ENCODE measurements around the gene CCNI2. TPM values are rescaled to one million over a fixed set of nuclear protein-coding genes. Genes with fewer than 3 reads are reported as not detected.

The CCNI2 gene
- total and polyA plus RNA-seq, 10 of the 15 experiments (the other 5 are each of a cell fraction or from before 2014, with no cell fraction given): 1.8 to 8.0 (median 3.2) TPM

- no peak for TF ChIP-seq IRF4 (IDR thresholded peaks at IDR 0.05; ENCODE audit: low read depth, low read length)
- no peak for TF ChIP-seq POLR2AphosphoS2 (IDR thresholded peaks at IDR 0.05; ENCODE audit: low read depth, low read length)
- TF ChIP-seq MYB (IDR thresholded peaks at IDR 0.05; ENCODE audit: borderline replicate concordance, low read depth, low read length): no peak
- TF ChIP-seq ASH2L (IDR thresholded peaks at IDR 0.05; ENCODE audit: borderline replicate concordance, low read depth): no peak
Measured at GRCh38 chr5:132752581-132753125, 5.4 kb downstream of the CCNI2 start (continued).

- ChIA-PET RAD21 (ENCODE audit: unreplicated experiment) (interaction anchor here (1.1 to 10.5 kb wide), 17 partner anchors 18 to 252 kb away, joined by 3 to 127 read pairs (median 5); partner anchors contain the start of gene SOWAHA), SMC1A (ENCODE audit: uncharacterized antibody, unreplicated experiment) (interaction anchor here (0.9 to 11.1 kb wide), 13 partner anchors 10 to 247 kb away, joined by 4 to 129 read pairs (median 8); partner anchors contain the start of genes IL13, IL4, KIF3A and SEPTIN8), CTCF (interaction anchor here (0.9 to 7.4 kb wide), 19 partner anchors 10 to 367 kb away, joined by 3 to 136 read pairs (median 6); partner anchors contain the start of genes IL4 and KIF3A), POLR2A (interaction anchor here (0.6 to 9.6 kb wide), 8 partner anchors 15 to 887 kb away, joined by 3 to 56 read pairs (median 4); partner anchors contain the start of genes KIF3A and SEPTIN8)
- H3K9ac ChIP-seq (ENCODE audit: control insufficient read depth, insufficient read depth, low read length): no peak overlapping the region
- in situ Hi-C loops (cut with MboI): no loop called here
- H3K9me3 ChIP-seq (replicated peaks; ENCODE audit: control insufficient read depth, insufficient read depth, low read length): no peaks in the 10 kb centered on the region
- H2AFZ ChIP-seq (ENCODE audit: control insufficient read depth, low read depth, low read length): no peak overlapping the region
- no TSS peak for BruUV-seq (replicated peaks)
- no peak overlapping the region for H3K27ac ChIP-seq (ENCODE audit: control insufficient read depth, insufficient read depth)
- no peaks in the 10 kb centered on the region for H4K20me1 ChIP-seq (ENCODE audit: control insufficient read depth, insufficient read depth)
- H3K27me3 ChIP-seq (replicated peaks in 1 of 2; ENCODE audit: control insufficient read depth in 2 of 2, insufficient read depth in 2 of 2, low read length in 1 of 2): no peaks in the 10 kb centered on the region
- H3K36me3 ChIP-seq (ENCODE audit: control insufficient read depth in 2 of 2, insufficient read depth in 2 of 2, low read length in 1 of 2): no peaks in the 10 kb centered on the region; a peak in 1 of 4 replicates
- intact Hi-C loops (cut with micrococcal nuclease; ENCODE audit: unreplicated experiment): loop anchor here (5.0 kb wide), 2 partner anchors 91 to 226 kb away; no protein-coding TSS in a partner anchor
- 0 out of 4 replicates have a peak, but pooled peaks of 1 of the 2 experiments have one; percentile 12 for TF ChIP-seq IKZF2 (IDR thresholded peaks at IDR 0.05)
- TF ChIP-seq ZBTB11 (CRISPR knock-in tag; IDR thresholded peaks at IDR 0.05): no peak
- TF ChIP-seq CHD4 (IDR thresholded peaks at IDR 0.05): no peak
- TF ChIP-seq RUNX3 (IDR thresholded peaks at IDR 0.05; ENCODE audit: low read length): 0 out of 2 replicates have a peak, but pooled peaks have one; percentile 4
- peak; percentile 33; the same call in 1 of the 2 replicates for TF ChIP-seq ZNF384 (IDR thresholded peaks at IDR 0.05; ENCODE audit: borderline replicate concordance, low read depth, low read length)
- peak; percentile 6 to 44 (median 15); a peak in 3 of 6 replicates for TF ChIP-seq CTCF (IDR thresholded peaks at IDR 0.05 in 2 of 3, conservative IDR thresholded peaks at IDR 0.05 in 1 of 3; ENCODE audit: control insufficient read depth in 2 of 3, extremely low read depth in 1 of 3, insufficient read depth in 1 of 3, low read depth in 3 of 3, low read length in 3 of 3)
- TF ChIP-seq RAD21 (IDR thresholded peaks at IDR 0.05; ENCODE audit: insufficient read depth, low read depth, low read length): peak; percentile 27; the same call in 1 of the 2 replicates
- no peak for TF ChIP-seq CREM (IDR thresholded peaks at IDR 0.05; ENCODE audit: low read depth)
- TF ChIP-seq SMC3 (IDR thresholded peaks at IDR 0.05; ENCODE audit: borderline replicate concordance, low read length): 0 out of 2 replicates have a peak, but pooled peaks have one; percentile 7
- DNase-seq (ENCODE audit: low read depth, low spot score) (no peak), ATAC-seq (peak; percentile 42), FAIRE-seq (no peak)
- H3K4me1 ChIP-seq (ENCODE audit: control insufficient read depth, insufficient read depth, low read length): peaks cover 25% of the 10 kb centered on the region
- 94% methylated on average over 2 of the region's 2 CpGs for WGBS (ENCODE audit: insufficient coverage, insufficient replicate concordance, low lambda C conversion rate, missing lambda C conversion rate)
- H3K79me2 ChIP-seq (ENCODE audit: control insufficient read depth, insufficient read depth, low read length): no peaks in the 10 kb centered on the region; the same call in 1 of the 2 replicates
- H3K4me3 ChIP-seq: no peak overlapping the region
- no peak overlapping the region for H3K4me2 ChIP-seq (ENCODE audit: control insufficient read depth, insufficient read depth)
Measured at GRCh38 chr5:132753135-132753987, 6.1 kb downstream of the CCNI2 start.
